Sigmoid colon (tissue), 4 donors: ENCODE data around the gene MOGAT2.

Experiments used
- CTCF ChIP-seq, 4 experiments: fragments of 450-650 bp in 3 of 4; fragments of 200-600 bp in 1 of 4; IDR thresholded peaks; one replicate each; pipeline ENCODE4 v1.5.1; 2016 to 2019; ENCODE audit warnings: antibody characterized with exemption in 4 of 4, mild to moderate bottlenecking in 3 of 4, moderate library complexity in 2 of 4
- POLR2AphosphoS5 ChIP-seq, 4 donors: sonication (generic); formaldehyde crosslinking; IDR thresholded peaks; one replicate each; pipeline ENCODE4 v1.6.1; 2017; ENCODE audit warnings: antibody characterized with exemption in 4 of 4

DNA sequence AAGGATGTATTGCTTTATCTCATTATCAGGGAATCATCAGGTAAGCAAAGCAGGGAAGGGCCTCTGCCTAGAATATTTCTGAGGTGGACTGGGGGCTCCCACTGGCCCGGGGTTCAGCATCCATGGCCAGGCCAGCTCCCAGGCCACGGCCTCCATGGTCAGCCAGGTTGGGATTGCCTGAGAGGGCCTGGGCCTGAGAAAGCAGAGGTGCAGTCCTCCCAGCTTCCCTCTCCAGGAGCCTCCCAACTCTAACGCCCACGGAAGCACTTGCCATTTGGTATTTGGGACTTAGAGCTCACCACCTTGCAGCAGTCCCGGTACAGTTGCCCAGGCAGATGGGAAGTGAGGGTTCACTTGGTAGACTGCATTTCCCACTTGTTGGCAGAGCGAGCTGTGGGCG, 63.7 kb downstream of the MOGAT2 start:
- no peak for TF ChIP-seq CTCF (IDR thresholded peaks at IDR 0.05)
- TF ChIP-seq POLR2AphosphoS5 (IDR thresholded peaks at IDR 0.05), result no peak
